H9 (cell line): Measurements from ENCODE around the gene ZNF586. TPM values are rescaled to one million over a fixed set of nuclear protein-coding genes. Genes with fewer than 3 reads are reported as not detected.

ENCODE experiments used
- DNase-seq: peaks from one replicate; pipeline ENCODE4 v3.0.0-alpha.2; 2017
- H2AFZ ChIP-seq: one replicate; pipeline ENCODE4 v1.6.1; 2013; ENCODE audit warnings: mild to moderate bottlenecking, low read length, control low read depth, moderate library complexity
- H2AK5ac ChIP-seq: 2 replicates; pipeline ENCODE4 v1.6.1; 2013; ENCODE audit warnings: low read length, control low read depth, mixed read lengths; ENCODE audit not compliant: insufficient read length
- H2BK120ac ChIP-seq: one replicate; pipeline ENCODE4 v1.6.1; 2013; ENCODE audit warnings: low read depth, mild to moderate bottlenecking, low read length, control low read depth, inconsistent platforms; ENCODE audit not compliant: poor library complexity, severe bottlenecking
- H2BK12ac ChIP-seq: 2 replicates; pipeline ENCODE4 v1.6.1; 2013; ENCODE audit warnings: low read length, control low read depth, mixed read lengths, low read depth; ENCODE audit not compliant: insufficient read length
- H2BK15ac ChIP-seq: 2 replicates; pipeline ENCODE4 v1.6.1; 2013; ENCODE audit warnings: low read depth, low read length, control low read depth
- H2BK20ac ChIP-seq: one replicate; pipeline ENCODE4 v1.6.1; 2013; ENCODE audit warnings: low read depth, mild to moderate bottlenecking, low read length, control low read depth, inconsistent platforms; ENCODE audit not compliant: poor library complexity, severe bottlenecking
- H2BK5ac ChIP-seq: 2 replicates; pipeline ENCODE4 v1.6.1; 2013; ENCODE audit warnings: low read length, control low read depth, mixed read lengths; ENCODE audit not compliant: insufficient read length
- H3K14ac ChIP-seq: 2 replicates; pipeline ENCODE4 v1.6.1; 2013; ENCODE audit warnings: low read length, control low read depth; ENCODE audit not compliant: insufficient read depth
- H3K18ac ChIP-seq: 2 replicates; pipeline ENCODE4 v1.6.1; 2013; ENCODE audit warnings: low read depth, mild to moderate bottlenecking, mixed read lengths, low read length, control low read depth; ENCODE audit not compliant: insufficient read length
- H3K23ac ChIP-seq: 2 replicates; pipeline ENCODE4 v1.6.1; 2013; ENCODE audit warnings: low read length, control low read depth, mixed read lengths, low read depth; ENCODE audit not compliant: insufficient read length
- H3K23me2 ChIP-seq: 2 replicates; pipeline ENCODE4 v1.6.1; 2013; ENCODE audit warnings: low read depth, mild to moderate bottlenecking, mixed read lengths, low read length, control low read depth; ENCODE audit not compliant: insufficient read length, poor library complexity, severe bottlenecking
- H3K27ac ChIP-seq: 2 replicates; pipeline ENCODE4 v1.5.1; 2013; ENCODE audit warnings: low read length, control low read depth, mixed read lengths, low read depth; ENCODE audit not compliant: insufficient read length
- H3K27me3 ChIP-seq: 2 replicates; pipeline ENCODE4 v1.6.1; 2013; ENCODE audit warnings: low read length, control low read depth, inconsistent platforms; ENCODE audit not compliant: insufficient read depth
- H3K4ac ChIP-seq: 2 replicates; pipeline ENCODE4 v1.6.1; 2013; ENCODE audit warnings: low read depth, mild to moderate bottlenecking, control low read depth, inconsistent platforms, low read length, moderate library complexity
- H3K4me1 ChIP-seq: 2 replicates; pipeline ENCODE4 v1.6.1; 2013; ENCODE audit warnings: low read length, control low read depth, inconsistent platforms; ENCODE audit not compliant: insufficient read depth
- H3K4me2 ChIP-seq: 2 replicates; pipeline ENCODE4 v1.6.1; 2013; ENCODE audit warnings: low read length, control low read depth, mixed read lengths; ENCODE audit not compliant: insufficient read length, insufficient read depth
- H3K56ac ChIP-seq: 2 replicates; pipeline ENCODE4 v1.6.1; 2013; ENCODE audit warnings: low read depth, mild to moderate bottlenecking, mixed read lengths, low read length, control low read depth; ENCODE audit not compliant: insufficient read length
- H3K79me1 ChIP-seq: 2 replicates; pipeline ENCODE4 v1.6.1; 2013; ENCODE audit warnings: low read depth, mild to moderate bottlenecking, moderate library complexity, low read length, control low read depth, inconsistent platforms; ENCODE audit not compliant: insufficient read depth, poor library complexity, severe bottlenecking
- H3K79me2 ChIP-seq: 2 replicates; pipeline ENCODE4 v1.6.1; 2013; ENCODE audit warnings: low read length, control low read depth, inconsistent platforms; ENCODE audit not compliant: insufficient read depth
- H3K9ac ChIP-seq: 2 replicates; pipeline ENCODE4 v1.6.1; 2013; ENCODE audit warnings: low read length, control low read depth, mixed read lengths; ENCODE audit not compliant: insufficient read length; ENCODE audit errors: extremely low read depth
- H3K9me3 ChIP-seq: one replicate; pipeline ENCODE4 v1.6.1; 2013; ENCODE audit warnings: low read depth, low read length, inconsistent platforms; ENCODE audit not compliant: control insufficient read depth
- H3T11ph ChIP-seq: one replicate; pipeline ENCODE4 v1.6.1; 2013; ENCODE audit warnings: mild to moderate bottlenecking, low read length, control low read depth, inconsistent platforms
- H4K20me1 ChIP-seq: one replicate; pipeline ENCODE4 v1.6.1; 2013; ENCODE audit not compliant: control insufficient read depth, insufficient read length, insufficient read depth
- H4K5ac ChIP-seq: 2 replicates; pipeline ENCODE4 v1.6.1; 2013; ENCODE audit warnings: low read depth, mild to moderate bottlenecking, mixed read lengths, low read length, control low read depth; ENCODE audit not compliant: insufficient read length
- H4K8ac ChIP-seq: replicated peaks from 2 replicates; pipeline ENCODE4 v1.6.1; 2013; ENCODE audit warnings: low read length, control low read depth, mixed read lengths, low read depth; ENCODE audit not compliant: insufficient read length
- H4K91ac ChIP-seq: 2 replicates; pipeline ENCODE4 v1.6.1; 2013; ENCODE audit warnings: low read depth, mild to moderate bottlenecking, moderate library complexity, mixed read lengths, low read length, control low read depth; ENCODE audit not compliant: insufficient read length
- H3K27ac Mint-ChIP-seq, 3 experiments: 2 replicates in 2 of 3; 3 replicates in 1 of 3; pipeline ENCODE4 v1.8.0; 2020 to 2021; ENCODE audit warnings: mixed read lengths in 3 of 3, mild to moderate bottlenecking in 1 of 3, moderate library complexity in 1 of 3
- H3K27me3 Mint-ChIP-seq: 2 replicates; pipeline ENCODE4 v1.8.0; 2021; ENCODE audit warnings: low read depth, mild to moderate bottlenecking, moderate library complexity, mixed read lengths
- H3K36me3 Mint-ChIP-seq, 3 experiments: 2 replicates in 2 of 3; 3 replicates in 1 of 3; pipeline ENCODE4 v1.8.0; 2020 to 2021; ENCODE audit warnings: low read depth in 3 of 3, mixed read lengths in 3 of 3; ENCODE audit not compliant: insufficient read depth in 1 of 3
- H3K4me1 Mint-ChIP-seq, 2 experiments: 2 replicates each; pipeline ENCODE4 v1.8.0; 2020; ENCODE audit warnings: mixed read lengths in 2 of 2
- H3K4me3 Mint-ChIP-seq, 2 experiments: 2 replicates in 1 of 2; 3 replicates in 1 of 2; pipeline ENCODE4 v1.8.0; 2020 to 2021; ENCODE audit warnings: mild to moderate bottlenecking in 2 of 2, mixed read lengths in 2 of 2, moderate library complexity in 1 of 2
- H3K9me3 Mint-ChIP-seq, 2 experiments: 2 replicates in 1 of 2; 3 replicates in 1 of 2; pipeline ENCODE4 v1.8.0; 2020; ENCODE audit warnings: mild to moderate bottlenecking in 2 of 2, mixed read lengths in 2 of 2, moderate library complexity in 1 of 2
- CTCF ChIP-seq: fragments of 200-600 bp; sonication (generic); conservative IDR thresholded peaks from 3 replicates; pipeline ENCODE4 v1.8.0; 2021; ENCODE audit warnings: antibody characterized with exemption, mild to moderate bottlenecking
- WGBS: extraction: QIAGEN DNeasy Blood & Tissue Kit; methylation state at CpG from one replicate; pipeline ENCODE4 v1.1.7; 2013; ENCODE audit warnings: missing lambda C conversion rate, low lambda C conversion rate, mixed read lengths; ENCODE audit not compliant: insufficient read length; ENCODE audit errors: extremely low coverage; 5-methylcytosine and 5-hydroxymethylcytosine counted together
- total RNA-seq: library from RNA; stranded (reverse); gene quantifications from 2 replicates; pipeline ENCODE4 v1.2.1, GENCODE V29; 2021

ZNF586 gene
- total RNA-seq, 1 experiment from 2014 or later, result 17.6 TPM

- no peak overlapping the region for H3K4ac ChIP-seq
- H3K4me2 ChIP-seq, result no peak overlapping the region
- H2BK15ac ChIP-seq, result no peak overlapping the region
- no peak overlapping the region for H2BK120ac ChIP-seq
- no peak overlapping the region for H4K91ac ChIP-seq
- no peak overlapping the region for H2BK20ac ChIP-seq
- no peak overlapping the region for H2AFZ ChIP-seq
- no peak overlapping the region for H3K23ac ChIP-seq
- H3K9me3 ChIP-seq, result no peaks in the 10 kb centered on the region
- Mint-ChIP-seq H3K27ac (no peak overlapping the region), H3K36me3 (peaks cover 68 to 92% (median 87%) of the 10 kb centered on the region in 3 experiments; a peak in 6 of 7 replicates), H3K4me3 (no peak overlapping the region), H3K9me3 (0 out of 5 replicates have a peak, but pooled peaks cover 0 to 3% of the 10 kb centered on the region in 2 experiments), H3K27me3 (no peaks in the 10 kb centered on the region), H3K4me1 (no peaks in the 10 kb centered on the region)
- no peaks in the 10 kb centered on the region for H3K27me3 ChIP-seq
- H4K8ac ChIP-seq, result no peak overlapping the region
- H4K20me1 ChIP-seq, result no peaks in the 10 kb centered on the region
- no peak overlapping the region for H2AK5ac ChIP-seq
- H3K4me1 ChIP-seq, result no peaks in the 10 kb centered on the region
- H3T11ph ChIP-seq, result no peak overlapping the region
- H3K18ac ChIP-seq, result no peak overlapping the region
- peaks cover 3% of the 10 kb centered on the region; the same call in 1 of the 2 replicates for H3K79me2 ChIP-seq
- H3K27ac ChIP-seq, result no peak overlapping the region
- H4K5ac ChIP-seq, result no peak overlapping the region
- TF ChIP-seq CTCF, result no peak
- H3K79me1 ChIP-seq, result peaks cover 9% of the 10 kb centered on the region
- no peaks in the 10 kb centered on the region for H3K23me2 ChIP-seq
- no peak overlapping the region for H3K56ac ChIP-seq
- no peak overlapping the region for H3K14ac ChIP-seq
- no CpG with 5 or more reads among the region's 10 CpGs for WGBS
- no peak overlapping the region for H2BK12ac ChIP-seq
- DNase-seq, result no peak
- no peak overlapping the region for H3K9ac ChIP-seq
- H2BK5ac ChIP-seq, result no peak overlapping the region
Observed at GRCh38 chr19:57754091-57754673, 15.3 kb upstream of the ZNF586 start.
